PC-9 (cell line): ENCODE results near the gene ABHD16A.

Experiments used
- CTCF ChIP-seq: fragments of 200-600 bp; sonication (generic); conservative IDR thresholded peaks from 2 replicates; pipeline ENCODE4 v1.6.1; 2017; ENCODE audit warnings: mixed run types, antibody characterized with exemption, mild to moderate bottlenecking, moderate library complexity
- EZH2 ChIP-seq: fragments of 200-600 bp; sonication (generic); IDR thresholded peaks from 2 replicates; pipeline ENCODE4 v1.8.0; 2017; ENCODE audit warnings: antibody characterized with exemption, low read depth

GRCh38 chr6:31640612-31641011, 62.5 kb downstream of the ABHD16A start:
- TF ChIP-seq CTCF: no peak
- TF ChIP-seq EZH2: no peak
